ENCODE measurements around the gene KLHL13.

KLHL13 gene

DNA sequence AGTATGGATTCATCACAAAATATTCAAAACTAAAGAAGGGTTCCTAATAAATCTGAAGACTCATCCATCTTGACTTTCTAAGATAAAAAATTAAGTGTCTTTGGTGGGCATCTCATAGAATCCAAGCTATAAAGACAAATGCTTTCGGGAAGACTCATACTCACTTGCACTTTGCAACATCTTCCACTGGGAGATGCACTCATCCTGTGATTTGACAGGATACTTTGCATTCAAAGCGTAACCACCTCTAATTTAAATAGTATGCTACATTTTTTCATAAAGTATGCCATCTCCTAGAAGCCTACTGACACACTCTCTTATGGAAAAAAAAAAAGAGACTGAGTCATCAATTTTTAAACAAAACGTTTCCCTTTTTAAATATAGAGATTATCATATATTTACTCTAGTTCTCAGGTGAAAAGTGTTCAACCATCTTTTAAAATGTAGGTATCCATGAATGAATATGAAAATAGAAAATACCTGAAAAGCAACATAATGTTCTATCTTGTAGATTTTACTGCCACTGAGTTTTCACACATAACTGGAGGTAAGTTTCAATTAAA lies 119.6 kb downstream of the KLHL13 start:
- H3K4me1 ChIP-seq: peaks cover 0 to 2% (median 0%) of the 10 kb centered on the region in 4 donors
- no peaks in the 10 kb centered on the region for H3K9me3 ChIP-seq
- intact Hi-C loops (cut with DNase I; ENCODE audit: low total_unique reads): no loop called here
- H3K27ac ChIP-seq: no peak overlapping the region
- DNase-seq: no peak
- TF ChIP-seq, protein P1, sequence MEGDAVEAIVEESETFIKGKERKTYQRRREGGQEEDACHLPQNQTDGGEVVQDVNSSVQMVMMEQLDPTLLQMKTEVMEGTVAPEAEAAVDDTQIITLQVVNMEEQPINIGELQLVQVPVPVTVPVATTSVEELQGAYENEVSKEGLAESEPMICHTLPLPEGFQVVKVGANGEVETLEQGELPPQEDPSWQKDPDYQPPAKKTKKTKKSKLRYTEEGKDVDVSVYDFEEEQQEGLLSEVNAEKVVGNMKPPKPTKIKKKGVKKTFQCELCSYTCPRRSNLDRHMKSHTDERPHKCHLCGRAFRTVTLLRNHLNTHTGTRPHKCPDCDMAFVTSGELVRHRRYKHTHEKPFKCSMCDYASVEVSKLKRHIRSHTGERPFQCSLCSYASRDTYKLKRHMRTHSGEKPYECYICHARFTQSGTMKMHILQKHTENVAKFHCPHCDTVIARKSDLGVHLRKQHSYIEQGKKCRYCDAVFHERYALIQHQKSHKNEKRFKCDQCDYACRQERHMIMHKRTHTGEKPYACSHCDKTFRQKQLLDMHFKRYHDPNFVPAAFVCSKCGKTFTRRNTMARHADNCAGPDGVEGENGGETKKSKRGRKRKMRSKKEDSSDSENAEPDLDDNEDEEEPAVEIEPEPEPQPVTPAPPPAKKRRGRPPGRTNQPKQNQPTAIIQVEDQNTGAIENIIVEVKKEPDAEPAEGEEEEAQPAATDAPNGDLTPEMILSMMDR (IDR thresholded peaks at IDR 0.05): no peak
- no peaks in the 10 kb centered on the region for H3K36me3 ChIP-seq
- H3K27me3 ChIP-seq: no peaks in the 10 kb centered on the region
- H3K4me3 ChIP-seq: no peak overlapping the region

DNA sequence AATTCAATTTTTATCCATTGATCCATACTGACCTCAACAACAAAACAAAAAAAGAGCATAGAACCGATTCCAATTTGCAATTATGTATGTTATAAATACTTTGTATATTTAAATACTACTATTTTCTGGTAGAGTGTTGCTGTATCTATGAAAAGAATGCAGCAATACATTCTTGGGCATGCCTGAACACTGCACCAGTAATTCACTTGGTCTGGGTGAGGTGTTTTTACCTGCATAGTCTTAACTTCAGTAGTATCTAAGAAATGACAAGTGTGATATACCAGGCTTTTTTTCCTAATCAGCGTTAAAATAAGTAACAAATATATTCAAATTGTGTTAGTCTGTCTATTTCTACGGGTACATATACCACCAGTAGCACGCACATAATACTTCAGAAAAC lies 120.2 kb downstream of the KLHL13 start:
- Histone ChIP-seq H3K4me3 (no peak overlapping the region), H3K36me3 (no peaks in the 10 kb centered on the region), H3K27ac (no peak overlapping the region), H3K27me3 (no peaks in the 10 kb centered on the region), H3K4me1 (peaks cover 0 to 5% (median 0%) of the 10 kb centered on the region in 4 donors), H3K9me3 (no peaks in the 10 kb centered on the region)
- TF ChIP-seq, protein P1 (IDR thresholded peaks at IDR 0.05): no peak
- DNase-seq: no peak
- intact Hi-C loops (cut with DNase I; ENCODE audit: low total_unique reads): no loop called here

DNA sequence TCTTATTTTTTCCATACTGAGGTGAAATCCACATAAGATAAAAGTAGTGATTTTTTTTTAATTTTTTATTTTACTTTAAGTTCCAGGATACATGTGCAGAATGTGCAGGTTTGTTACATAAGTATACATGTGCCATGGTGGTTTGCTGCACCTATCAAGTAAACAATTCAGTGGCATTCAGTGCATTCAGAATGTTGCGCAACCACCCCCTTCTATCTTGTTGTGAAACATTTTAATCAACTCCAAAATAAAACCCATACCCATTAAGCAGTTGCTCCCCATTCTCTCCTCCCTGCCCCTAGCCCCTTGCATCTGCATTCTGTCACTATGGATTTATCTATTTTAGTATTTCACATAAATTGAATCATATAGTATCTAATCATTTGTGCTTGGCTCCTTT lies 121.2 kb downstream of the KLHL13 start:
- Histone ChIP-seq H3K36me3 (no peaks in the 10 kb centered on the region), H3K4me3 (no peak overlapping the region), H3K9me3 (no peaks in the 10 kb centered on the region), H3K4me1 (peaks cover 0 to 6% (median 0%) of the 10 kb centered on the region in 4 donors), H3K27me3 (no peaks in the 10 kb centered on the region), H3K27ac (no peak overlapping the region)
- intact Hi-C loops (cut with DNase I; ENCODE audit: low total_unique reads): no loop called here
- no peak for DNase-seq
- TF ChIP-seq, protein P1 (IDR thresholded peaks at IDR 0.05): no peak

DNA sequence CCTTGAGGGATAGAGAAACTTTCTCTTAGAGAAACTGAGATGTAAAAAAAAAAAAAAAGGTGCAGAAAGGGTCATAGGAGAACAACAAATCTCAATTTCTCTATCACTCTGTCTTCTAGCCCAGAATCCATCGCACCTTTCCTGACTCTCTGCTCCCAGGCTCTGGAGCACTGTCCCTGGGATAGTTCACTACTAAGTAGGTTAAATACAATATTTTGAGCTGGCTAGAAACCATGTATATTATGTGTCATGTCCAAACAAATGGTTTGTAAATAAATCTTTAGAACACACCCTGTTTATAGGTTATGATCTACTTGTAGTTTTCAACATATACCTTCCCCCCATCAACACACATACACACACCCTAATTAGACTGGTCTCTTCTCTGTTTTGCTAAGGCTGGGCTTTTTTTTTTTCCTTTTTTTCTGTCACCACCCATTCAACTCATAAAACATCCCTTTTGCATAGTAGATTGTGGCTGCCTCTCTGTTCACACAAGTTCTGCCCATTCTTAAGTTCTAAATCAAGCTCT lies 124.4 kb downstream of the KLHL13 start:
- no peak for DNase-seq
- Histone ChIP-seq H3K27ac (no peak overlapping the region), H3K9me3 (no peaks in the 10 kb centered on the region), H3K4me3 (no peak overlapping the region), H3K36me3 (no peaks in the 10 kb centered on the region), H3K27me3 (no peaks in the 10 kb centered on the region), H3K4me1 (peaks cover 0 to 6% (median 0%) of the 10 kb centered on the region in 4 donors)
- TF ChIP-seq, protein P1 (IDR thresholded peaks at IDR 0.05): no peak
- intact Hi-C loops (cut with DNase I; ENCODE audit: low total_unique reads): no loop called here

DNA sequence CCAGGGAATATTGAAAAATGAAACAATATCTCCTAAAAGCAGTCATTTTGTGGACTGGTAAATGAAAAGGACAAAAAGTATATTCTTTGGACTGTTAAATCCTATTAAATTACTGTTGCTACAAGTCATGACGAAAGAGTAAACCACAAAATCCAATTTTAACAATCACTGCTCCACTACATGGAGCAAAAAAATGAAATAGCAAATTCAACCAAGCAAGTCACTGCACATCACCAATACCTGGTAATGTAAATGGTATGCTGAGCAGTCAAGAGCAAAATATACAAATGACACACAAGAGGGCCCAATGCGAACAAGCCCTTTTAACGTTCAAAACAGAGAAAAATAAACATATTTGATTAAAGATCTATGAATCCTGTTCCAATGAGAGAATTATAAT lies 126.2 kb downstream of the KLHL13 start:
- intact Hi-C loops (cut with DNase I; ENCODE audit: low total_unique reads): no loop called here
- no peaks in the 10 kb centered on the region for H3K27me3 ChIP-seq
- no peaks in the 10 kb centered on the region for H3K9me3 ChIP-seq
- TF ChIP-seq, protein P1 (IDR thresholded peaks at IDR 0.05): no peak
- H3K4me1 ChIP-seq: peaks cover 0 to 6% (median 0%) of the 10 kb centered on the region in 4 donors
- no peak overlapping the region for H3K4me3 ChIP-seq
- DNase-seq: no peak
- no peaks in the 10 kb centered on the region for H3K36me3 ChIP-seq
- H3K27ac ChIP-seq: no peak overlapping the region

All from tibial artery (tissue), 4 donors.